Activated naive CD4-positive, alpha-beta T cell treated with Interleukin-2 at 50 U/mL for 16 hours (primary cell): ENCODE measurements around the gene SLC15A3.

Source experiments
- DNase-seq: peaks from one replicate; pipeline ENCODE4 v3.0.0-alpha.2; 2020

Gene SLC15A3

GRCh38 chr11:60951904-60952741, at the start of gene SLC15A3:
SLC15A3 (minus strand) TSS chr11:60952176; CDS start chr11:60951551, 625 bp downstream.
- DNase-seq = peak; percentile 15

GRCh38 chr11:61000426-61000825, 48.5 kb upstream of the SLC15A3 start:
- DNase-seq = no peak

GRCh38 chr11:60996381-60997138, 44.6 kb upstream of the SLC15A3 start:
- DNase-seq = no peak

GRCh38 chr11:60995798-60996197, 43.8 kb upstream of the SLC15A3 start:
- no peak for DNase-seq

DNA sequence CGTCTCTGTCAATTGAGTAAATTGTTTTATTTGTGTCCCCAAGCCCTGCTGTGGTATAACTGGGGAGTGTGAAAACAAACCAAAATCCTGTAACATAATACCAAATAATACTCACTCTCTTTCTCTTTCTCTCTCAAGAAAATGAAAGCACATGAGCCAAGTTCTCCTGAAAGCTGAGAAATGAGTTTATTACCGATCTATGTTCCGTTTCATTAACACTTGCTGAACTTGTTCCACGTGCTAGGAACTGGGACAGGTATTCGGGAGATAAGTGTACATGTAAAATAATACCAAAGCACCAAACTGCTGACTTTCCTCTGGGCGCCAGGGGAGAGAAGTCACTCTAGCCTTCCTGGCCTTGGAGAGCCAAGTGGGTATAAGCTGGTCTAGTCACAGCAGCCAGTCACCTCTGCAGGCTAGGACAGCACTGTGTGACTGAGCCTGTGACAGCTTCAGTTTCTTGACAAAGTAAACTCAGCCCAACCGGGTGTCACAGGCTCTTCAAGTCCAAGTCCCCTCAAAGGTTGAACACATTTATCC, 42.6 kb upstream of the SLC15A3 start:
- peak; percentile 51 for DNase-seq

GRCh38 chr11:60993615-60994014, 41.6 kb upstream of the SLC15A3 start:
- peak; percentile 50 for DNase-seq

DNA sequence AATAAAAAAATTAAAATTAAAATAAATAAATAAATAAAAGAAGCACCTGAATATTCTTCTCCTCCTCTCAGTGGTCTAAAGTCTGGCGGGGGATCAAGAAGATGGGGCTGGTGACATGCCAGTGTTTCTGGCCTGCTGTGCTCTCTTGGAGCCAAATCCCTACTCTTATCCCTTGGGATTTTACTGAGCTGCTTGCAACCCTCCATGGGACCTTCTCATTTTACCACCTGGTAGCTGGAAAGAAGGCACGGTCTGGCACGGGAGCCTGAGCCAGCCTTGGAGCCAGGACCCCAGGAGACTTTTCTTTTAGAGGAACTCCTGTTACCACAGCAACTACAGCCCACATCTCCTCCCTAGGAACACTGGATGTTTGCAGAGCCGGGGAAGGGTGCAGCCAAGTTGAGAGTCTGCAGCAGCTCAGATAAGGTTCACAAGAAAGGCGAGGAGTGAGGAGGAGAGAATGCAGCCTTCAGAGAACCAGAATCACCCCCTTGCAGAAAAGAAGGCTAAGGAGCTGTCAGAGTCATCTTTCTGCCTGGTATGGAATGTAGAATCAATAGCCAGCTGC, 41.0 kb upstream of the SLC15A3 start:
- no peak for DNase-seq

DNA sequence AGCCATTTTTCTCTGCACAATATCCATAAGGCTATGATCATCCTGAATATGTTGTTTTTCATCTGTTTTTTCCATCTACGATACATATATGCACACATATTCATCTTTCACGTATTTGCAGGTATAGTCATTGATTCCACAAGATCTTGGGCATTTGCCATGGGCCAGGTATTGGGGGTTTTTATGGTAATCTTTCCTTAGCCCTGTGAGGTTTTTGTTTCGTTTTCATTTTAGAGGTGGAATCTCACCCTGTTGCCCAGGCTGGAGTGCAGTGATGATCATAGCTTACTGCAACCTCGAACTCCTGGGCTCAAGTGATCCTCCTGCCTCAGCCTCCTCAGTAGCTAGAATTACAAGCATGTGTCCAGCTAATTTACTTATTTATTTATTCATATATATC, 39.5 kb upstream of the SLC15A3 start:
- DNase-seq = no peak

DNA sequence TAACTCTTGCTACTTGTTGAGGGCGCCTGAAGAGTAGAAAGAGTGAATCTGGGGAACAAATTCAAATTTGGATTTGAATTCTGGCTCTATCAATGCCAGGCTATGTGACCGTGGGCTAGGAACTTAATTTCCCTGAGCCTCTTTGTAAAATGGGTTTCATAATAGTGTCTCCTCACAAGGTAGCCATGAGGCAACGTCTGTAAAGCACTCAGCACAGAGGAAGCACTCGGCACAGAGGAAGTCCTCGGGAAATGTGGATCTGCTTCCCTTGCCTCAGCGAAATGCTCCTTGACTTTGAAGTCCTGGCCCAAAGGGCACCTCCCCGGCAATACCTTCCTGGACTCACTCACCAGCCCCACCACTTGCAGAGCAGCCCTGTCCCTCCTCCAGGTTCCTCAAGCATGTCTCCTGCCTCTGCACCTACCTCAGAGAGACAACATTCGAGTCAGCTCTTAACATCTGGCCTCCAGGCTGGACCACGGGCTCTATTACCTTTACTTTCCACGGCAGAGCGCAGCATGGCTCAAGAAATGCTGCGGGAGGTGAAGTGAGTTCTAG, 37.2 kb upstream of the SLC15A3 start:
- no peak for DNase-seq

GRCh38 chr11:60988658-60989057, 36.7 kb upstream of the SLC15A3 start:
- no peak for DNase-seq

GRCh38 chr11:60987577-60988277, 35.8 kb upstream of the SLC15A3 start:
- DNase-seq = peak; percentile 74

- peak; percentile 90 for DNase-seq
Measured at GRCh38 chr11:60985991-60986915, 34.3 kb upstream of the SLC15A3 start.

DNA sequence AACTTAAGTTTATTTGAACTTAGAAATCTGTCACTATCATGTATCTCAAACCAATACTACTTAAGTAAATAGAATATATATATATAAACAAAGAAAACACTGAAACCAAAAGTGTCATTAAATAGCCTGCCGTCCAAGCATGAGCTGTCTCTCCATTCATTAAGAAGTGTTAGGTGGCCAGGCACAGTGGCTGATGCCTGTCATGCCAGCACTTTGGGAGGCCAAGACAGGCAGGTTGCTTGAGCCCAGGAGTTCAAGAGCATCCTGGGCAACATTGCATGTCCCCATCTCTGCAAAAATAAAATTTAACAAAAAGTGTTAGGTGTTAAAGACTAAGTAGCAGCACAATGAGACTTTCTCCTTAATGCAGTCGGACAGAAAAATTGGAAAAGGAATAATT, 33.5 kb upstream of the SLC15A3 start:
- no peak for DNase-seq

GRCh38 chr11:60984636-60985035, 32.7 kb upstream of the SLC15A3 start:
- DNase-seq = no peak

DNA sequence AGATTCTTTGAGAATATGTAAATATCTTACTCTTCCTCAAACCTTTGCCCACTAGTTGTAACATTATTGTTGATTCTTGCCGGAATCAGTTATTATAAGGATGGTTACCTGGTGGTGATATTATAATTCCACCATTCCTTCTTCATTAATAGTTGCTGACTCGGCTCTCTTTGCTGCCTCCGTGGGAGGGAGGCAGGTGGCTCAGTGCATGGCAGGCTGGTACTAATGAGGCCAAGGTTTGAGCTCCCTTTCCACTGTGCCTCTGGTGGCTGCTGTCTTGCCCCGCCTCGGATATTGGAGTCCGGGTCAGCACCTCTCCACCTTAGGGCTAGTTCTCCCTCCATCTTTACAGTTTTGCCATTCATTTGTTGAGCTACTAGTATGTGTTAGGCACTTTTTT, 32.2 kb upstream of the SLC15A3 start:
- no peak for DNase-seq

- DNase-seq = no peak
Measured at GRCh38 chr11:60982184-60982583, 30.2 kb upstream of the SLC15A3 start.

- DNase-seq = no peak
Measured at GRCh38 chr11:60981515-60981914, 29.5 kb upstream of the SLC15A3 start.

DNA sequence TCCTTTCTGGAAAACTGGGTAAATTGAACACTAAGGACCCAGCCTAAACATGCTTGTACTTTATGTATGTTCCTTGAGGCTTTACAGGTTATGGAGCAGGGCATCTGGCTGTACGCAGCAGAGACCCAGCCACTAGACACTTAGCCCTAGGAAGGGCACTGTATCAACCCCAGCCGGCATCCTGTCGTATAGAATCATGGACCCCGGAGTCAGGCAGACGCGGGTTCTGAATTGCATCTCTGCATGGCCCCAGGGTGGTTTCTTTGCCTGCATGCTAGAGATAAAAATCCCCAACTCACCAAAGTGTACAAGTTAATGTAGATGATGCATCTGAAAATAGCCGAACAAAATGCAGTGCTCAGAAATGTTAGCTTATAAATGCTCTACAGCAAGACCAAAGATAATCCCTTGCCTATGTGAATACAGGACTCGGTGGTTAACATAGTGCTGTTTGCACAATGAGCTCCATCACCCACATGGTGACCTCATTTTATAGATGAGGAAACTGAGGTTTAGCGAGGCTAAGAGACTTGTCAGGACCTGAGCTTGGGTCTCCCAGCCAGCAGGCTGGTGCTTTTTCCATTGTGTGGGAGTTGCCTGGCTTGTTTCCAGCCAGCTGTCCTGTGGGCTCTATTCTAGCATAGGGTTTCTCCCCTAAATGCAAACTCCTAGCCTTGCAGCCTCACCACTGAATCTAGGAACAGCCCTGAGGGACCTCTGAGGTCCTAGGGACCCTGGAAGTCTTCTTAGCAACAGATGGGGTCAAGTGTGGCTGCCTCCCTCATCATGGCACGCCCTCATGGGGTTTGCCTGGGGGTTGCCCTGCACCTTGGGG, 26.8 kb upstream of the SLC15A3 start:
- peak; percentile 78 for DNase-seq

DNA sequence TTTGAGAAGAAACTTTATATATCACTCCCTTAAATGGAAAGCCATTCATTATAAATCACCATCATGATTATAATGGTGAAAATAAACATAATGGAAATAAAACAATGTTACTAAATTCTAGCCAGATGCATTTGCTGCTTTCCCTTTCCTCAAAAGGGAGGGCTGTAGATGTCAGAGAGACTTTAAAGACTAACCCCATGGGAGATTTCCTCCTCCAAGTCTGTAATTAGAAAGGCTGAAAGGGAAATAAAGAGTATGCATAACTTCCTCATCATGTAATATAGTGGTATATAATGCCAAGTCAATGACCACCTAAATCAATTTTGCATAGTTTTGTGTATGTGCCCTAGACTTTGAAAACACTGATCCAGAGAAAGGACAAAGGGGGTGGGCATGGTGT, 25.9 kb upstream of the SLC15A3 start:
- DNase-seq = no peak

DNA sequence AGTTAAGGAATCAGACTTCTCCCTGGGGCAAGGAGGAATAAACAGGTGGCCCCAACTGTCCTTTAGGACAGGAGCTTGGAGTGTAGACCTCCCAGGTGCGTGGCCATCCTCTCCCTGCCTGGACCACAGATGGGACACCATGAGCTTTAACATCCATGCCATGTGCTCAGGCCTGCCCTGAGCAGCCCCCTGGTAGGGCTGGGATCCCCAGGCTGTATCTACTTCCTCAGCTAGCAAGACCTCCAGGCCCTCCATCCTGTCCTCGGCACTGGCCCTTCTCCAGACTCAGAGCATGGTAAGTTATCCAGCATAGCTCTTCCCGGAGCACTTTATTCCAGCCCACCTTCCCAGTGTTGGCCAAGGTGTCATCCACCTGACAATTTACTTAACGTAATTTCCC, 25.2 kb upstream of the SLC15A3 start:
- DNase-seq = no peak
